ENCODE measurements around the gene CAMK1G. TPM values are rescaled to one million over a fixed set of nuclear protein-coding genes. Genes with fewer than 3 reads are reported as not detected.

The CAMK1G gene
- not detected for total RNA-seq

DNA sequence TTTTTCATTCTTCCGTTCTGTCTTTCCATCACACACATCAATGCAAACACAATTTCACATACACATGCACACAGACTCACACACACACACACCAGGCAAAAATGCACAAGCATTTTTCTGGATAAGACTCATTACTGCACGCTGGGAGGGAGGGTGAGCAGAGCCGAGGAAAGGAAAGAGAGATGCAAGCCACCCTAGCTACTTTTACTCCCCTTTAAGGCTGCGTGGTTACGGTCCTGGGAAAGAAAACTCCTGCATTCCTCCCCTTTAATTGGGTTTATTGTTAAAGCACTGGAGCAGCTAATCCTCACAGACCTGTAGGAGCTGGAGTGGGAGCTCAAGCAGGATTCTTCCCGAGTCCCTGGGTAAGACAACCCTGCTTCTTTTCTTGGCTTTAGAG is at the start of gene CAMK1G:
TSS of gene CAMK1G (plus strand) at position 307 of the 400 bp plus-strand sequence. CDS start 11,270 bp downstream, outside the sequence.
- DNase-seq, result no peak
- ChIA-PET POLR2A (interaction anchor here (0.6 kb wide), 1 partner anchor 187 kb away, joined by 3 read pairs; no protein-coding TSS in a partner anchor), CTCF (interaction anchor here (0.7 to 3.9 kb wide), 9 partner anchors 8 to 165 kb away, joined by 3 to 18 read pairs (median 6); no protein-coding TSS in a partner anchor)
- Mint-ChIP-seq H3K4me3 (no peak within 1 kb of the TSS), H3K9me3 (no peaks in the 10 kb centered on the region), H3K27me3 (peaks cover 7% of the 10 kb centered on the region), H3K36me3 (ENCODE audit: low read depth) (no peaks in the 10 kb centered on the region), H3K27ac (no peak within 1 kb of the TSS), H3K4me1 (ENCODE audit: low read depth) (no peaks in the 10 kb centered on the region)
- TF ChIP-seq, protein P1, sequence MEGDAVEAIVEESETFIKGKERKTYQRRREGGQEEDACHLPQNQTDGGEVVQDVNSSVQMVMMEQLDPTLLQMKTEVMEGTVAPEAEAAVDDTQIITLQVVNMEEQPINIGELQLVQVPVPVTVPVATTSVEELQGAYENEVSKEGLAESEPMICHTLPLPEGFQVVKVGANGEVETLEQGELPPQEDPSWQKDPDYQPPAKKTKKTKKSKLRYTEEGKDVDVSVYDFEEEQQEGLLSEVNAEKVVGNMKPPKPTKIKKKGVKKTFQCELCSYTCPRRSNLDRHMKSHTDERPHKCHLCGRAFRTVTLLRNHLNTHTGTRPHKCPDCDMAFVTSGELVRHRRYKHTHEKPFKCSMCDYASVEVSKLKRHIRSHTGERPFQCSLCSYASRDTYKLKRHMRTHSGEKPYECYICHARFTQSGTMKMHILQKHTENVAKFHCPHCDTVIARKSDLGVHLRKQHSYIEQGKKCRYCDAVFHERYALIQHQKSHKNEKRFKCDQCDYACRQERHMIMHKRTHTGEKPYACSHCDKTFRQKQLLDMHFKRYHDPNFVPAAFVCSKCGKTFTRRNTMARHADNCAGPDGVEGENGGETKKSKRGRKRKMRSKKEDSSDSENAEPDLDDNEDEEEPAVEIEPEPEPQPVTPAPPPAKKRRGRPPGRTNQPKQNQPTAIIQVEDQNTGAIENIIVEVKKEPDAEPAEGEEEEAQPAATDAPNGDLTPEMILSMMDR (IDR thresholded peaks at IDR 0.05), result no peak
- no peak for ATAC-seq
- intact Hi-C loops (cut with micrococcal nuclease), result no loop called here

DNA sequence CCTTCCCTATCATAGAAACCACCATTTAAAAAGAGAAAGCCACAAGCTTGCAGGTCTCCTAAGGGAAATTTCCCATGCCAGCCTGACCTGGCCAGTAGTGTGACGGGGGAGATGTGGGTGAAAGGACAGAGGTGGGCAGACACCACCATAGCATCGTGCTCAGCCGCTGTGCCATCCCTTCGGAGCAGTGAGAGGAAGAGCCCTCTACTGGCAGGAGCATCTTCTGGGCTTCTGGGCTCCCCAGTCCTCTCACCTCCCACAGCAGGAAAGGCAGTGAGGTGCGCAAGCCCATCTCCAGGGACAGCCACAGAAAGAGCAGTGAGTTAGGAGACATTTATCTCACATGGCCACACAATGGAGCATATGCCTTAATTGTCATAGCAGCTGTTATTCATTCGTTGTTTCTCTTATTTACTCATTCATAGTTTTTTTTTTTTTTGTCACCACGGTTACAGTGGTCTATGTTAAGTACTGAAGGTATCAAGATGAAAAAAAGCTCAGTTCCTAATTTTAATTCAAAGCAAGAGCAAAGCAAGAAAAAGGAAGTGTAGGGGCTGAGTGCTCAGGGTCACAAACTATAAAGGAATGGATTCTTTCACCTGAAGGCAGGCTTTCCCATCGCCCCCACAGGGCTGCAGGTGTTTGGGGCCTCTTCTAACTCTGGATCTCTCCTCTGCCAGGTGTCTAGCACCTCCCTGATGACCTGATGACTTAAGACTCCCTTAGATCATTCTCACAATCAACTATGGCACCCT is 48.8 kb upstream of the CAMK1G start:
- H3K4me1 Mint-ChIP-seq (ENCODE audit: low read depth), result no peaks in the 10 kb centered on the region
- H3K4me3 Mint-ChIP-seq, result no peak overlapping the region
- ATAC-seq (no peak), DNase-seq (no peak)
- H3K27ac Mint-ChIP-seq, result no peak overlapping the region
- H3K27me3 Mint-ChIP-seq, result peaks cover 37% of the 10 kb centered on the region
- CTCF ChIA-PET, result no interaction called here
- intact Hi-C loops (cut with micrococcal nuclease), result no loop called here
- H3K9me3 Mint-ChIP-seq, result no peaks in the 10 kb centered on the region
- POLR2A ChIA-PET, result no interaction called here
- no peaks in the 10 kb centered on the region for H3K36me3 Mint-ChIP-seq (ENCODE audit: low read depth)
- TF ChIP-seq, protein P1 (IDR thresholded peaks at IDR 0.05), result no peak

DNA sequence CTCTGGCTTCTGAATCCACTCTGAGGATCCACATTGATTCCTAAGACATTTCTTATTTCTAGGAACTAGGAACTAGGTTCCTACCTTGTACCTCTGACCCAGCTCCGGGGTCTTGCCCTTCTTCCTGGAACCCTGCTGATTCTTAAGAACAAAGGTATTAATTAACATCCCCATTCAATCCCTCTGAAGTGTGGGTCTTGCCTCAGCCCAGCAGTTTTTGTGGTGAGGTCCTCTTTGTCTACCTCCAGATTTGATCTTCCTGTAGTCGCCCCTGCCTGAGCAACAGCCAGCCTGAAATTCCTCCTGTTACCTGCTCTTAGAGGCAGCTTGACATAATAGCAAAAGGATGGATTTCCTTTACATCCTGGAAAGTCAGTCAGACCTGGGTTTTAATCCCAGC is 46.7 kb upstream of the CAMK1G start:
- CTCF ChIA-PET, result interaction anchor here (1.0 kb wide), 1 partner anchor 31 kb away, joined by 3 read pairs; no protein-coding TSS in a partner anchor
- POLR2A ChIA-PET, result interaction anchor here (1.2 kb wide), 1 partner anchor 24 kb away, joined by 3 read pairs; no protein-coding TSS in a partner anchor
- H3K27ac Mint-ChIP-seq, result no peak overlapping the region

DNA sequence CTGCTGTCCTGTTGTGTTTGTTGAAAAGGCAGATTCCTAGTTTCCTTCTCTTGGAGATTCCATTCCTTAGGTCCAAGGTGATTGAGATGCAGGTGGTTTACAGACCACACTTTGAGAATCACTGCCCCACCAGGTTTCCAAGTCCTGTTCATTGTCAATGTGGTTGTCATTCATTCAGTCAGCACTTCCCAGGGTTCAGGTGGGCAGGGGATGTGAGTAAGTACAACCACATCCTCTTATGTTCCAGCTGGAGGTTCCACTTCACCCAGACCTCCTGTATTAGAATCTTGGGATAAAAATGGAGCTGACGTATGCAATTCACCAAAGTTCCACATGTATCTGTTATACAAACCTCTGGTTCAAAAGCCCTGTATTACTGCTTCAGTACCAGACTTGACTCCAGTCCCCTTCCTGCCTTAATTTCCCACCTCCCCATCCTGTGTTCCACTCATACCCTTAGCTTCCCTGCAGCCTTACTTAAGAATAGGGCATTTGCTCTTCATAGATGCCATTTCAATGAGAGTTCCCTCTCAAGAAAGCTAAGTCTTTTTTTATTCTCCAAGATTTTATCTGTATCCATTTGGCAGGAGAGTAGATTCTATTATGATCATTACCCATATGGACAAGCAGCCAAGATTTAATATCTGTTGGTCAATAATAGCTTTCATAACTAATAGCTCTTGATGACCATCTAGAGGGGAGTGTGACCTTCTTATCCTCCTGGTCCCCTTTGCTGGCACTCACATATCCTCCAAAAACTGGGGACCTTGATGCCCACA is 46.0 kb upstream of the CAMK1G start:
- ChIA-PET POLR2A (interaction anchor here (1.2 kb wide), 1 partner anchor 23 kb away, joined by 3 read pairs; no protein-coding TSS in a partner anchor), CTCF (interaction anchor here (1.1 kb wide), 1 partner anchor 32 kb away, joined by 3 read pairs; no protein-coding TSS in a partner anchor)
- H3K9me3 Mint-ChIP-seq, result no peaks in the 10 kb centered on the region
- H3K27ac Mint-ChIP-seq, result no peak overlapping the region
- ATAC-seq (no peak), DNase-seq (no peak)
- peaks cover under 1% of the 10 kb centered on the region for H3K4me1 Mint-ChIP-seq (ENCODE audit: low read depth)
- H3K27me3 Mint-ChIP-seq, result peaks cover 29% of the 10 kb centered on the region
- no peak overlapping the region for H3K4me3 Mint-ChIP-seq
- intact Hi-C loops (cut with micrococcal nuclease), result no loop called here
- TF ChIP-seq, protein P1 (IDR thresholded peaks at IDR 0.05), result no peak
- no peaks in the 10 kb centered on the region for H3K36me3 Mint-ChIP-seq (ENCODE audit: low read depth)

More for the DNA sequence above, 46.7 kb upstream of the CAMK1G start:
- H3K9me3 Mint-ChIP-seq, result no peaks in the 10 kb centered on the region
- DNase-seq (no peak), ATAC-seq (no peak)
- H3K4me1 Mint-ChIP-seq (ENCODE audit: low read depth), result no peaks in the 10 kb centered on the region
- intact Hi-C loops (cut with micrococcal nuclease), result no loop called here
- peaks cover 33% of the 10 kb centered on the region for H3K27me3 Mint-ChIP-seq
- TF ChIP-seq, protein P1 (IDR thresholded peaks at IDR 0.05), result no peak
- H3K36me3 Mint-ChIP-seq (ENCODE audit: low read depth), result no peaks in the 10 kb centered on the region
- no peak overlapping the region for H3K4me3 Mint-ChIP-seq

Data from activated CD8-positive, alpha-beta T cell treated with anti-CD3 and anti-CD28 coated beads for 36 hours (primary cell).